K562 (cell line): Measurements from ENCODE around the gene KRT25.

ENCODE experiments used
- BCL6 ChIP-seq: fragments of 250-450 bp; sonication (Bioruptor Pico); IDR thresholded peaks from 2 replicates; pipeline ENCODE4 v1.4.0; 2020
- CREBBP ChIP-seq: IDR thresholded peaks from one replicate; pipeline ENCODE4 v1.6.1; 2012; ENCODE audit warnings: low read depth, mild to moderate bottlenecking, control low read depth, inconsistent platforms, low read length
- MAX ChIP-seq: sonication (generic); formaldehyde crosslinking; IDR thresholded peaks from 2 replicates; pipeline ENCODE4 v1.9.0; 2022; ENCODE audit warnings: mild to moderate bottlenecking, missing genetic modification reagents
- MED1 ChIP-seq: sonication (generic); formaldehyde crosslinking; IDR thresholded peaks from 2 replicates; pipeline ENCODE4 v1.8.1; 2023; ENCODE audit warnings: missing genetic modification reagents, borderline replicate concordance
- POLR3G ChIP-seq: IDR thresholded peaks from 2 replicates; pipeline ENCODE4 v1.6.1; 2011; ENCODE audit not compliant: insufficient read length, insufficient replicate concordance; ENCODE audit errors: extremely low read depth
- SMARCA5 ChIP-seq: fragments of 450-650 bp; IDR thresholded peaks from 2 replicates; pipeline ENCODE4 v1.6.1; 2016
- USF2 ChIP-seq: sonication (generic); formaldehyde crosslinking; IDR thresholded peaks from 2 replicates; pipeline ENCODE4 v1.5.0; 2020; ENCODE audit warnings: missing genetic modification reagents
- ZBTB43 ChIP-seq: sonication (generic); formaldehyde crosslinking; IDR thresholded peaks from 2 replicates; pipeline ENCODE4 v1.8.0; 2023; ENCODE audit warnings: mild to moderate bottlenecking, missing genetic modification reagents
- ZBTB49 ChIP-seq: sonication (generic); formaldehyde crosslinking; IDR thresholded peaks from 2 replicates; pipeline ENCODE4 v1.8.0; 2022; ENCODE audit warnings: missing genetic modification reagents, mild to moderate bottlenecking, borderline replicate concordance
- ZBTB7A ChIP-seq: IDR thresholded peaks from 2 replicates; pipeline ENCODE4 v1.6.1; 2011; ENCODE audit warnings: low read depth, mild to moderate bottlenecking, low read length, moderate library complexity, borderline replicate concordance; ENCODE audit not compliant: control insufficient read depth
- ZC3H11A ChIP-seq: IDR thresholded peaks from 2 replicates; pipeline ENCODE4 v1.6.1; 2012; ENCODE audit warnings: low read depth, low read length, improper control_type of control experiment
- ZFP30 ChIP-seq: fragments of 250-450 bp; sonication (Bioruptor Pico); IDR thresholded peaks from 2 replicates; pipeline ENCODE4 v1.8.0; 2022; ENCODE audit warnings: moderate library complexity, mild to moderate bottlenecking, inconsistent platforms, borderline replicate concordance

- TF ChIP-seq BCL6 (CRISPR knock-in tag) (no peak), CREBBP (no peak), ZBTB43 (CRISPR knock-in tag) (no peak), ZFP30 (CRISPR knock-in tag) (no peak), ZBTB49 (CRISPR knock-in tag) (no peak), MED1 (CRISPR knock-in tag) (no peak), MAX (CRISPR knock-in tag) (no peak), POLR3G (no peak), ZC3H11A (no peak), SMARCA5 (no peak), ZBTB7A (no peak), USF2 (CRISPR knock-in tag) (no peak)
Observed at GRCh38 chr17:40720899-40721298, 34.2 kb downstream of the KRT25 start.
